Measurements from ENCODE around the gene MT1F. TPM values are rescaled to one million over a fixed set of nuclear protein-coding genes. Genes with fewer than 3 reads are reported as not detected.

Gene MT1F
- total RNA-seq, 1 experiment from 2014 or later = 7.3 TPM

- no peak overlapping the region for H3K27ac ChIP-seq (ENCODE audit: low read depth, low read length)
- TF ChIP-seq YY1 (IDR thresholded peaks at IDR 0.05; ENCODE audit: extremely low read depth, insufficient replicate concordance, low read depth, low read length) = no peak
- no peak for TF ChIP-seq POLR2AphosphoS5 (IDR thresholded peaks at IDR 0.05; ENCODE audit: low read depth, low read length)
- no peak for TF ChIP-seq CTCF (IDR thresholded peaks at IDR 0.05 in 2 of 3, conservative IDR thresholded peaks at IDR 0.05 in 1 of 3; ENCODE audit: borderline replicate concordance in 1 of 3, insufficient read depth in 1 of 3, low read depth in 2 of 3, low read length in 2 of 3)
- TF ChIP-seq ZNF274 (IDR thresholded peaks at IDR 0.05; ENCODE audit: low read depth, low read length) = no peak
- TF ChIP-seq ELF1 (IDR thresholded peaks at IDR 0.05; ENCODE audit: borderline replicate concordance, low read depth) = no peak
- no peak for TF ChIP-seq SIN3A (IDR thresholded peaks at IDR 0.05; ENCODE audit: low read depth)
- TF ChIP-seq SP1 (IDR thresholded peaks at IDR 0.05; ENCODE audit: low read depth) = no peak
- TF ChIP-seq JUND (IDR thresholded peaks at IDR 0.05) = no peak
- no peak for TF ChIP-seq ZBTB33 (IDR thresholded peaks at IDR 0.05; ENCODE audit: extremely low read depth, insufficient replicate concordance, low read length)
- TF ChIP-seq, protein P1, sequence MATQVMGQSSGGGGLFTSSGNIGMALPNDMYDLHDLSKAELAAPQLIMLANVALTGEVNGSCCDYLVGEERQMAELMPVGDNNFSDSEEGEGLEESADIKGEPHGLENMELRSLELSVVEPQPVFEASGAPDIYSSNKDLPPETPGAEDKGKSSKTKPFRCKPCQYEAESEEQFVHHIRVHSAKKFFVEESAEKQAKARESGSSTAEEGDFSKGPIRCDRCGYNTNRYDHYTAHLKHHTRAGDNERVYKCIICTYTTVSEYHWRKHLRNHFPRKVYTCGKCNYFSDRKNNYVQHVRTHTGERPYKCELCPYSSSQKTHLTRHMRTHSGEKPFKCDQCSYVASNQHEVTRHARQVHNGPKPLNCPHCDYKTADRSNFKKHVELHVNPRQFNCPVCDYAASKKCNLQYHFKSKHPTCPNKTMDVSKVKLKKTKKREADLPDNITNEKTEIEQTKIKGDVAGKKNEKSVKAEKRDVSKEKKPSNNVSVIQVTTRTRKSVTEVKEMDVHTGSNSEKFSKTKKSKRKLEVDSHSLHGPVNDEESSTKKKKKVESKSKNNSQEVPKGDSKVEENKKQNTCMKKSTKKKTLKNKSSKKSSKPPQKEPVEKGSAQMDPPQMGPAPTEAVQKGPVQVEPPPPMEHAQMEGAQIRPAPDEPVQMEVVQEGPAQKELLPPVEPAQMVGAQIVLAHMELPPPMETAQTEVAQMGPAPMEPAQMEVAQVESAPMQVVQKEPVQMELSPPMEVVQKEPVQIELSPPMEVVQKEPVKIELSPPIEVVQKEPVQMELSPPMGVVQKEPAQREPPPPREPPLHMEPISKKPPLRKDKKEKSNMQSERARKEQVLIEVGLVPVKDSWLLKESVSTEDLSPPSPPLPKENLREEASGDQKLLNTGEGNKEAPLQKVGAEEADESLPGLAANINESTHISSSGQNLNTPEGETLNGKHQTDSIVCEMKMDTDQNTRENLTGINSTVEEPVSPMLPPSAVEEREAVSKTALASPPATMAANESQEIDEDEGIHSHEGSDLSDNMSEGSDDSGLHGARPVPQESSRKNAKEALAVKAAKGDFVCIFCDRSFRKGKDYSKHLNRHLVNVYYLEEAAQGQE (IDR thresholded peaks at IDR 0.05; ENCODE audit: low read depth) = no peak
- TF ChIP-seq RAD21 (IDR thresholded peaks at IDR 0.05; ENCODE audit: low read depth) = no peak
- TF ChIP-seq SRF (IDR thresholded peaks at IDR 0.05; ENCODE audit: low read depth) = no peak
- TF ChIP-seq FOSL1 (IDR thresholded peaks at IDR 0.05; ENCODE audit: low read depth) = no peak
- no peak for TF ChIP-seq TCF7L2 (IDR thresholded peaks at IDR 0.05; ENCODE audit: borderline replicate concordance, extremely low read depth, insufficient read depth, insufficient read length)
- TF ChIP-seq EZH2phosphoT487 (IDR thresholded peaks at IDR 0.05; ENCODE audit: borderline replicate concordance) = no peak
- TF ChIP-seq EZH2 (IDR thresholded peaks at IDR 0.05) = no peak
- no peak for TF ChIP-seq POLR2A (IDR thresholded peaks at IDR 0.05; ENCODE audit: borderline replicate concordance, extremely low read depth, insufficient read depth, insufficient read length)
- TF ChIP-seq ZFX (IDR thresholded peaks at IDR 0.05) = no peak
- H3K9ac ChIP-seq (ENCODE audit: low read length) = no peak overlapping the region
- no peak overlapping the region for H3K4me2 ChIP-seq (ENCODE audit: low read length)
- ChIA-PET CTCF (no interaction called here), RAD21 (ENCODE audit: low non-redundant PET in 1 of 2, low total read pairs in 2 of 2, uncharacterized antibody in 2 of 2, unreplicated experiment in 2 of 2) (no interaction called here), POLR2A (no interaction called here)
- ATAC-seq = no peak
- no peaks in the 10 kb centered on the region for H3K79me2 ChIP-seq (ENCODE audit: insufficient read depth, low read length)
- DNase-seq (ENCODE audit: low read depth, low spot score) = no peak
- no peak overlapping the region for H2AFZ ChIP-seq (ENCODE audit: low read depth, low read length, poor library complexity, severe bottlenecking)
- no peaks in the 10 kb centered on the region for H4K20me1 ChIP-seq (ENCODE audit: insufficient read depth)
- BruUV-seq (replicated peaks) = no TSS peak
- H3K4me1 ChIP-seq (ENCODE audit: control insufficient read depth in 1 of 2, insufficient read depth in 2 of 2, low read length in 2 of 2) = no peaks in the 10 kb centered on the region
- H3K27me3 ChIP-seq (ENCODE audit: insufficient read depth, low read length) = no peaks in the 10 kb centered on the region
- H3K9me3 ChIP-seq (ENCODE audit: control insufficient read depth in 1 of 2, insufficient read depth in 1 of 2, low read depth in 1 of 2, low read length in 2 of 2) = no peaks in the 10 kb centered on the region
- no peak overlapping the region for H3K4me3 ChIP-seq (replicated peaks in 1 of 2; ENCODE audit: low read depth in 1 of 2, low read length in 2 of 2)
- no peaks in the 10 kb centered on the region for H3K36me3 ChIP-seq (ENCODE audit: control insufficient read depth in 1 of 2, insufficient read depth in 2 of 2, low read length in 2 of 2)
- intact Hi-C loops (cut with micrococcal nuclease) = no loop called here
- H3K9me2 ChIP-seq (ENCODE audit: insufficient read depth) = no peaks in the 10 kb centered on the region
These were observed 12.3 kb downstream of the MT1F start for GRCh38 chr16:56669840-56670619.

Measured in HCT116 (cell line).